ENCODE measurements around the gene IL3. TPM values are rescaled to one million over a fixed set of nuclear protein-coding genes. Genes with fewer than 3 reads are reported as not detected.

The IL3 gene
- total RNA-seq, 2 experiments from 2014 or later, result not detected

DNA sequence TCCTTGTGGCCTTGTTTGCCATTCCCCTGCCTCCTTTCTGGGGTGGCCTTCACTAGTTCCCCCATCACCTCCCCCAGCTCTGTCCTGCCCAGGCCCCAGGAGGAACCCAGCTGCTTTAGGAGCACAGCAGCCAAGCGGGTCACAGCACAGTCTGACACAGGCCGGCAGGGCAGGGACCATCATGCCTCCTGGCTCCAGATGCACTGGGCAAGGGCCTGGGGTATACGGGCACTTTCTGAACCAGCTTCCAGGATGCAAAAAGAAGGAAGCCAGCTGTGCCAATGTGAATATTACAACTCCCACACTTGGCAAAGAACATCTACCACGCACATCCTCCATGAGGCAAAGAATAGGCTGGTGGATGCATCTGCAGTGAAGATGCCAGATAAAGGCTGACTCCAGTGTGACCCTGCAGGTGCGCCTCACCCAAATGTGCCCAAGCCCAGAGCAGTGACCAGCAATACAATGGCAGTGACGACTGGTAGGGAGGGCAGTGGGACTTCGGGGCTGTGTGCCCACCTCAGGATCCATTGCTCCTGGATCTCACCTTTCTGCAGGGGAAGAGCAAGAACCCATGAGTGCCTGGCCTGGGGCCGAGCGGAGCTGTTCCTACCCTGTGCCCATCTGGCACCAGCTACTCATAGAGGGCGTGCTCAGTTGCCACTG, 6.3 kb upstream of the IL3 start:
- H3K9me3 ChIP-seq (ENCODE audit: low read length), result no peaks in the 10 kb centered on the region
- H3K9me2 ChIP-seq (ENCODE audit: insufficient read depth, low read length), result no peaks in the 10 kb centered on the region
- intact Hi-C loops (cut with micrococcal nuclease; ENCODE audit: unreplicated experiment), result no loop called here
- TF ChIP-seq, protein P1, sequence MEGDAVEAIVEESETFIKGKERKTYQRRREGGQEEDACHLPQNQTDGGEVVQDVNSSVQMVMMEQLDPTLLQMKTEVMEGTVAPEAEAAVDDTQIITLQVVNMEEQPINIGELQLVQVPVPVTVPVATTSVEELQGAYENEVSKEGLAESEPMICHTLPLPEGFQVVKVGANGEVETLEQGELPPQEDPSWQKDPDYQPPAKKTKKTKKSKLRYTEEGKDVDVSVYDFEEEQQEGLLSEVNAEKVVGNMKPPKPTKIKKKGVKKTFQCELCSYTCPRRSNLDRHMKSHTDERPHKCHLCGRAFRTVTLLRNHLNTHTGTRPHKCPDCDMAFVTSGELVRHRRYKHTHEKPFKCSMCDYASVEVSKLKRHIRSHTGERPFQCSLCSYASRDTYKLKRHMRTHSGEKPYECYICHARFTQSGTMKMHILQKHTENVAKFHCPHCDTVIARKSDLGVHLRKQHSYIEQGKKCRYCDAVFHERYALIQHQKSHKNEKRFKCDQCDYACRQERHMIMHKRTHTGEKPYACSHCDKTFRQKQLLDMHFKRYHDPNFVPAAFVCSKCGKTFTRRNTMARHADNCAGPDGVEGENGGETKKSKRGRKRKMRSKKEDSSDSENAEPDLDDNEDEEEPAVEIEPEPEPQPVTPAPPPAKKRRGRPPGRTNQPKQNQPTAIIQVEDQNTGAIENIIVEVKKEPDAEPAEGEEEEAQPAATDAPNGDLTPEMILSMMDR (conservative IDR thresholded peaks at IDR 0.05; ENCODE audit: low read length), result no peak
- TF ChIP-seq EZH2phosphoT487 (IDR thresholded peaks at IDR 0.05; ENCODE audit: borderline replicate concordance, low read depth, low read length), result no peak
- BruUV-seq (replicated peaks), result no TSS peak
- H3K79me2 ChIP-seq (ENCODE audit: insufficient read depth, low read depth, low read length), result no peaks in the 10 kb centered on the region
- H3K4me3 ChIP-seq (ENCODE audit: low read depth, low read length, poor library complexity, severe bottlenecking), result no peak overlapping the region
- POLR2A ChIA-PET, result no interaction called here
- no peaks in the 10 kb centered on the region for H4K20me1 ChIP-seq (ENCODE audit: insufficient read depth, low read length)
- CTCF ChIA-PET (ENCODE audit: unreplicated experiment), result no interaction called here
- no peak for DNase-seq (ENCODE audit: low spot score)
- H3K36me3 ChIP-seq (ENCODE audit: insufficient read depth, low read length), result no peaks in the 10 kb centered on the region
- no peak overlapping the region for H2AFZ ChIP-seq (ENCODE audit: low read length)
- no peak overlapping the region for H3K27ac ChIP-seq (ENCODE audit: low read depth, low read length, poor library complexity, severe bottlenecking)
- H3K4me1 ChIP-seq (ENCODE audit: insufficient read depth, low read length, poor library complexity, severe bottlenecking), result no peaks in the 10 kb centered on the region
- H3K4me2 ChIP-seq (ENCODE audit: low read length), result no peak overlapping the region

DNA sequence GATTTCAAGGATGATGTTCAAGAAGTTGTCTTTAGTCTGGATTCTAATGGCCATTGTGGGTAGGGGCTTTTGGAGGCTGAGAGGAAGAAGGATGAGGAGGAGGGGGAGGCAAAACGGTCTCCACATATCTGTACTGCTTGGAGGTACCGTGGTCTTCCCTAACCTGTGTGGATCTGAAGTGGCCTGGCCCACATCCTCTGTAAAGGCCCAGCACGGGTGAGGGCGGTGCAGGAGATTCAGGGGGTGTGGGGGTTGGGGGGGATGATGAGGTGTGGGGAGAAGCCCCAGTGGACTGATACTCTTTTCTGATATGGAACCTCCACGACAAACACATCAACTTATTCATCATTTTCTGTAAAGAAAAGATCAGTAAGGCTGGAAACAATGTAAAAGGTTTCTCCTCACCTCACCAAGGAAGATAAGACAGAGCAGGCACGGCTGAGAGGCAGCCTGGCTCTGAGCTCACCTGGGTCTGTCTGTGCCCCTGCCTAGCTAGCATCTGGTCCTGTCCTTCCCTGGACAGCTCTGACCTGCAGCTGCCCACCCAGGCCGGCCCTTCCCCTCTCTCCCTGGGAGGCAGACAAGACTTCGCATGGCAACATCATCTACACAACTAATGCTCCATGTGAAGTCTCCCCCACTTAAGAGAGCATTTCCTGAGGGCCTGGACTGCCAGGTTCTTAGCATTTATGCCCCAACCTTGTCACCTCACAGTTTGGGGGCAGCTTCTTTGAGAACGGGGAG, 5.6 kb upstream of the IL3 start:
- Histone ChIP-seq H3K79me2 (ENCODE audit: insufficient read depth, low read depth, low read length) (no peaks in the 10 kb centered on the region), H3K4me1 (ENCODE audit: insufficient read depth, low read length, poor library complexity, severe bottlenecking) (no peaks in the 10 kb centered on the region), H3K9me3 (ENCODE audit: low read length) (no peaks in the 10 kb centered on the region), H3K4me2 (ENCODE audit: low read length) (no peak overlapping the region), H3K9me2 (ENCODE audit: insufficient read depth, low read length) (no peaks in the 10 kb centered on the region), H2AFZ (ENCODE audit: low read length) (no peak overlapping the region), H3K4me3 (ENCODE audit: low read depth, low read length, poor library complexity, severe bottlenecking) (no peak overlapping the region), H3K36me3 (ENCODE audit: insufficient read depth, low read length) (no peaks in the 10 kb centered on the region), H3K27ac (ENCODE audit: low read depth, low read length, poor library complexity, severe bottlenecking) (no peak overlapping the region), H4K20me1 (ENCODE audit: insufficient read depth, low read length) (no peaks in the 10 kb centered on the region)
- no TSS peak for BruUV-seq (replicated peaks)
- DNase-seq (ENCODE audit: low spot score), result no peak
- intact Hi-C loops (cut with micrococcal nuclease; ENCODE audit: unreplicated experiment), result no loop called here
- ChIA-PET POLR2A (interaction anchor here (1.0 kb wide), 1 partner anchor 9 kb away, joined by 3 read pairs; no protein-coding TSS in a partner anchor), CTCF (ENCODE audit: unreplicated experiment) (no interaction called here)
- no peak for TF ChIP-seq EZH2phosphoT487 (IDR thresholded peaks at IDR 0.05; ENCODE audit: borderline replicate concordance, low read depth, low read length)
- TF ChIP-seq, protein P1 (conservative IDR thresholded peaks at IDR 0.05; ENCODE audit: low read length), result no peak

DNA sequence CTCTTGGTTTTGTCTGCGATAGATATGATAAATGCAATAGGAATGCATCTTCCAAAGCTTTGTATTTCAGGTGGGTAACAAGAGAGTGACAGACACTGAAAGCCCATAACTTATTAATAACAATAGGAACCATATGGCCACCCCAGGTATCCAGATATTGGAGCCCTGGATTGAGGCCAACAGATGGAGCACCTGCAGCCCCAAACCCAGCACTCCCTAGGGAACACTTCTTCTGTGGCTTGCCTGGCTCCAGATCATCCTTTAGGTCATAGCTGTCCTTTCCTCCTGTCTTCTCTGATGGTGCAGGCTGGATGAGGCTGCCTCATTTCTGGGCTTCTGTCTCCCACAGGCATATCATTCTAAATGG, 5.0 kb upstream of the IL3 start:
- POLR2A ChIA-PET, result interaction anchor here (1.0 kb wide), 1 partner anchor 9 kb away, joined by 3 read pairs; no protein-coding TSS in a partner anchor

More for the DNA sequence above, 5.0 kb upstream of the IL3 start:
- no peak for TF ChIP-seq EZH2phosphoT487 (IDR thresholded peaks at IDR 0.05; ENCODE audit: borderline replicate concordance, low read depth, low read length)
- TF ChIP-seq, protein P1 (conservative IDR thresholded peaks at IDR 0.05; ENCODE audit: low read length), result no peak
- Histone ChIP-seq H4K20me1 (ENCODE audit: insufficient read depth, low read length) (no peaks in the 10 kb centered on the region), H3K9me3 (ENCODE audit: low read length) (no peaks in the 10 kb centered on the region), H3K79me2 (ENCODE audit: insufficient read depth, low read depth, low read length) (no peaks in the 10 kb centered on the region), H3K4me1 (ENCODE audit: insufficient read depth, low read length, poor library complexity, severe bottlenecking) (no peaks in the 10 kb centered on the region), H3K9me2 (ENCODE audit: insufficient read depth, low read length) (no peaks in the 10 kb centered on the region), H2AFZ (ENCODE audit: low read length) (no peak overlapping the region), H3K4me3 (ENCODE audit: low read depth, low read length, poor library complexity, severe bottlenecking) (no peak overlapping the region), H3K4me2 (ENCODE audit: low read length) (no peak overlapping the region), H3K27ac (ENCODE audit: low read depth, low read length, poor library complexity, severe bottlenecking) (no peak overlapping the region), H3K36me3 (ENCODE audit: insufficient read depth, low read length) (no peaks in the 10 kb centered on the region)
- DNase-seq (ENCODE audit: low spot score), result no peak
- intact Hi-C loops (cut with micrococcal nuclease; ENCODE audit: unreplicated experiment), result no loop called here
- BruUV-seq (replicated peaks), result no TSS peak
- CTCF ChIA-PET (ENCODE audit: unreplicated experiment), result no interaction called here

Data from OCI-LY7 (cell line).